Neutrophil (primary cell): ENCODE data around the gene HHIPL1.
A peak's percentile ranks its signal among the peaks of the same experiment; 100 is the strongest.

Experiments used
- H3K27ac ChIP-seq: fragments of 200-600 bp; sonication (generic); 2 replicates; pipeline ENCODE4 v1.5.1; 2016; ENCODE audit warnings: mild to moderate bottlenecking, moderate library complexity
- H3K27me3 ChIP-seq: fragments of 200-600 bp; sonication (generic); 2 replicates; pipeline ENCODE4 v1.6.0; 2016; ENCODE audit warnings: mild to moderate bottlenecking
- H3K36me3 ChIP-seq: fragments of 200-600 bp; sonication (generic); 2 replicates; pipeline ENCODE4 v1.5.1; 2017
- H3K4me1 ChIP-seq, 2 experiments: fragments of 200-600 bp in 1 of 2; sonication (generic) in 1 of 2; 1 replicate in 1 of 2; 2 replicates in 1 of 2; pipeline versions ENCODE4 v1.5.1 to v1.6.1; 2013 to 2016; ENCODE audit warnings: low read depth in 1 of 2, low read length in 1 of 2, mild to moderate bottlenecking in 1 of 2, moderate library complexity in 1 of 2; ENCODE audit not compliant: control insufficient read depth in 1 of 2, insufficient read depth in 1 of 2
- H3K4me3 ChIP-seq, 2 experiments: fragments of 200-600 bp in 1 of 2; sonication (generic) in 1 of 2; 1 replicate in 1 of 2; 2 replicates in 1 of 2; pipeline ENCODE4 v1.5.1; 2013 to 2016; ENCODE audit warnings: low read depth in 1 of 2, low read length in 1 of 2, mild to moderate bottlenecking in 1 of 2, moderate library complexity in 1 of 2
- H3K9me3 ChIP-seq: fragments of 200-600 bp; sonication (generic); 2 replicates; pipeline ENCODE4 v1.5.1; 2016
- TF ChIP-seq, protein P1 (sequence below): fragments of 200-600 bp; sonication (generic); IDR thresholded peaks from 2 replicates; pipeline ENCODE4 v1.5.1; 2016; ENCODE audit warnings: antibody characterized with exemption

Gene HHIPL1

DNA sequence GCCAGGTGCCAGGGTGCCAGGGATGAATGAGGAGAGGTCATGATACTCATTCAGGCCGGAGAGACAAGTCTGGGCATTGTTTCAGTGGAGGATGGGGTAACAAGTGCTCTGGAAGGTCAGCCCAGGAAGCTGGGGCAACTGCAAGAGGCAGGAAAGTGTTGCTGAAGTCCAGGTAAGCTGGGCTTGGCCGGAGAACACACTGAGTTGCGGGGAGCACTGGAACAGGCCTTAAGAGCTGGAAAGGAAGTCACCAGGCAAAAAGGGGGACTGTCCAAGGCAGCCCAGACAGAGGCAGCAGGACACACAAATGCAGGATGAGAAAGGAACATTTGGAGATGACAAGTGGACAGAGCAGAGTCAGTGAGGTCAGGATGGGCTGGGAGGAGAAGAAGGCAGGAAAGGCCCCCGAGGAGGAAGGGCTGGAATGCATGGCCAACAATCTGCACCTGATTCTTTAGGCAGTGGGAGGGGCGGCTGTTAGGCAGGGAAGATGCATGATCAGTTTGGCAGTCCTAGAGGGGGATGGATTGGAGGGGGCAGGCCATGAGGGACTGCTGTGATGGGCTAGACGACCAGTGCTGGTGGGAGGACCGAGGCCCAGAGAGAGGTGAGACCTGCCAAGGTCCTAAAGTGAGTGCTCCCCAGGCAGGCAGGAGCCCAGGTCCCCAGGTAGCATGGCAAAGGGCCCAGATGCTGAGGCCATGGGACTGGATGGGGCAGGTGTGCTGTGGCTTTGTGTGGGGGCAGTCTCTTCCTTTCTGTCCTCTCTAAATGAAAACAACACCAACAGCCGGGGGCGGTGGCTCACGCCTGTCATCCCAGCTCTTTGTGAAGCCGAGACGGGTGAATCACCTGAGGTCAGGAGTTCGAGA is 17.2 kb upstream of the HHIPL1 start:
- H3K27me3 ChIP-seq = no peaks in the 10 kb centered on the region
- H3K9me3 ChIP-seq = no peaks in the 10 kb centered on the region
- no peak overlapping the region for H3K4me3 ChIP-seq
- TF ChIP-seq, protein P1, sequence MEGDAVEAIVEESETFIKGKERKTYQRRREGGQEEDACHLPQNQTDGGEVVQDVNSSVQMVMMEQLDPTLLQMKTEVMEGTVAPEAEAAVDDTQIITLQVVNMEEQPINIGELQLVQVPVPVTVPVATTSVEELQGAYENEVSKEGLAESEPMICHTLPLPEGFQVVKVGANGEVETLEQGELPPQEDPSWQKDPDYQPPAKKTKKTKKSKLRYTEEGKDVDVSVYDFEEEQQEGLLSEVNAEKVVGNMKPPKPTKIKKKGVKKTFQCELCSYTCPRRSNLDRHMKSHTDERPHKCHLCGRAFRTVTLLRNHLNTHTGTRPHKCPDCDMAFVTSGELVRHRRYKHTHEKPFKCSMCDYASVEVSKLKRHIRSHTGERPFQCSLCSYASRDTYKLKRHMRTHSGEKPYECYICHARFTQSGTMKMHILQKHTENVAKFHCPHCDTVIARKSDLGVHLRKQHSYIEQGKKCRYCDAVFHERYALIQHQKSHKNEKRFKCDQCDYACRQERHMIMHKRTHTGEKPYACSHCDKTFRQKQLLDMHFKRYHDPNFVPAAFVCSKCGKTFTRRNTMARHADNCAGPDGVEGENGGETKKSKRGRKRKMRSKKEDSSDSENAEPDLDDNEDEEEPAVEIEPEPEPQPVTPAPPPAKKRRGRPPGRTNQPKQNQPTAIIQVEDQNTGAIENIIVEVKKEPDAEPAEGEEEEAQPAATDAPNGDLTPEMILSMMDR = no peak
- no peaks in the 10 kb centered on the region for H3K36me3 ChIP-seq
- H3K4me1 ChIP-seq = no peaks in the 10 kb centered on the region
- H3K27ac ChIP-seq = no peak overlapping the region

DNA sequence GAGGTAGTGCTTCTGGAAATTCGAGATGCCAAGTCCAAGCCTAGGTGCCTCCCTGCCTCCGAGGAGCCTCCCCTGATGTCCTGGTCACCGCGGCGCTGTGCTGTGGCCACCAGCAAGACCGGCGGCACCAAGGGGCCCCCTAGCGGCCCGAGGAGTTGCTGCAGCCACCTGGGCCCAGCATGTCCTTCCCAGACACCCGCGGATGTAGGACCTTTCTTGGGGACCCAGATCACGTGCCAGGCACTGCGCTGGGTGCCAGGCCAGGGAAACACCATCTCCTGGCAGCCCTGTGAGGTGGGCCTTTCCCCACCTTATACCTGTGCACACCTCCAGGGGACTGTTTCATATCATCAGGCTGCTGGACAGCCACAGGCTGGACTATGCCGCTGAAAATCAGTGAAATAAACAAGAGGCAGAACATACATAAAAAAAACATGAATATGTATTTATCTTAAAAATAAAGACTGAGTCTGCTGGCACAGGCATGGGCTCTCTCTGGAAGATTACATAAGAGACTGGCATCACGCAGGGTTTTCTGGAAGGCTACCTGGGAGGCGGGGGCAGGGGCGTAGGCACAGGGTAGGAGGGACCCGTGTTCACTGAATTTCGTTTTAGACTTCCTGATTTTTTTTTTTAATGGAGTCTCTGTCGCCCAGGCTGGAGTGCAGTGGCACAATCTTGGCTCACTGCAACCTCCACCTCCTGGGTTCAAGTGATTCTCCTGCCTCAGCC is 15.9 kb upstream of the HHIPL1 start:
- H3K4me3 ChIP-seq = no peak overlapping the region
- no peaks in the 10 kb centered on the region for H3K27me3 ChIP-seq
- no peak overlapping the region for H3K27ac ChIP-seq
- TF ChIP-seq, protein P1 = peak; percentile 51
- H3K9me3 ChIP-seq = no peaks in the 10 kb centered on the region
- no peaks in the 10 kb centered on the region for H3K36me3 ChIP-seq
- H3K4me1 ChIP-seq = no peaks in the 10 kb centered on the region

DNA sequence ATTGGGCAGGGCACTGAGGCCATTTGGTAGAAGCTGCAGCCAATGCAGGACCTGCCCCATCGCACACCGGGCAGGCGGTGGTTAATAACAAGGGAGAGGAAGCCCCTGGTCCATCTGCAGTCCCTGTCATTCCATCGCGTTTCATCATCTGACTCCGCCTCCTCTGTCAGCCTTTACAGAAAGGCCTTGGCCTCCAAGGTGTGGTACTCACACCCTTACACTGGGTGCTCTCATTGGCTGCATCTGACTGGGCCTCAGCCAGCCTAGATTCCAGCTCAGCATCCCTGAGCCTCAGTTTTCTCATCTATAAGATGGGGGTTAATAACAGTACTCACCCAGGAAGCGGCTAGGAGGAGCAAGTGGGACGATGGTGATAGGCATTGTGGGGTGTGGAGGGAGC is 14.7 kb upstream of the HHIPL1 start:
- no peaks in the 10 kb centered on the region for H3K4me1 ChIP-seq
- H3K4me3 ChIP-seq = no peak overlapping the region
- H3K27ac ChIP-seq = no peak overlapping the region
- H3K27me3 ChIP-seq = peaks cover 3% of the 10 kb centered on the region
- H3K9me3 ChIP-seq = no peaks in the 10 kb centered on the region
- no peaks in the 10 kb centered on the region for H3K36me3 ChIP-seq
- TF ChIP-seq, protein P1 = no peak

DNA sequence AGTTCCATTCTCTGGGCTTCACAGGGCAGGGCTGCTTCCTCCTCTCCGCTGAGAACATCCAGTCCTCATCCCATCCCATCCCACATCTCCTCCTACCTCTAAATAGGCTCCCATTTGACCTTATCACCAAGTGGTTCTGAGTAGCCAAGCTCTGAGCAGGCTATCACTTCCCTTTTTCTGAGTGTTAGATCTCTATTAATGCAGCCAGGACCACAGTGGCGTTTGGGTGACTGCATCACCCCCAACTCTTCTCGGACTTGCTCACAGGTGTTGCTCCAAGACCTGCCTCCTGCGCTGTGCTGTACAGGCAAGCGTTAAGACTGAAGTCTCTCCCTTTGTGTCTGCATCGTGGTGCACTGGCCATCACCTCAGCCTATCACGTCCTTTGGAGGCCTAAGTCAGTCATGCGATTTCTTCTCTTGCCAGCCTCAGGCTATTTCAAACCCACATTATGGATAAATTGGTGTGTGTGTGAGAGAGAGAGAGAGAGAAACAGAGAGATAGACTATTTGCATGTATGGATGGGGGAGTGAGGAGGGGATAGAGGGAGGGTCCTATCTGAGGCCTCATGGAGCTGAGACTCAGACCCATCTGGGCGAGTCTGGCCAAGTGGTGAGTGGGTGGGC is 12.4 kb upstream of the HHIPL1 start:
- H3K4me1 ChIP-seq = no peaks in the 10 kb centered on the region
- TF ChIP-seq, protein P1 = no peak
- no peaks in the 10 kb centered on the region for H3K36me3 ChIP-seq
- peaks cover 3% of the 10 kb centered on the region for H3K27me3 ChIP-seq
- H3K9me3 ChIP-seq = no peaks in the 10 kb centered on the region
- no peak overlapping the region for H3K4me3 ChIP-seq
- H3K27ac ChIP-seq = no peak overlapping the region

DNA sequence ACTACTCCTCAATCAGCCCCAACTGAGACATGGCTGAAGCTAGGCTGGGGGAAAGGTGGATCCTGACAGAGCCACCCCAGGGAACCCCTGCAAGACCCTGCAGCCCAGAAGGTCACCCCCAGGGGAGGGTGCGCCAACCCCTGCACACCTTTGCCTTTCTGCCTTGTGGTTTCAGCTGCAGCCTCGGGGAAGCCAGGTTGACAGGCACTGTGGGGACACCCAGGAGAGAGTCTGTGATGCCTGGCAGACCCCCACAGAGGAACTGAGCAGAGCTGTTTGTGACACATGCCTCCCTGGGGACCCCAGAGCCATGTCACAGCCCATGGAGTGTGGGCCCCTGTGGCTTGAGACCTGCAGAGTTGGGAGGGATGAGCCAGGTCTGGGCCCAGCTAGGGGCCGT is 11.8 kb upstream of the HHIPL1 start:
- TF ChIP-seq, protein P1 = no peak
- no peaks in the 10 kb centered on the region for H3K9me3 ChIP-seq
- no peak overlapping the region for H3K27ac ChIP-seq
- H3K4me1 ChIP-seq = no peaks in the 10 kb centered on the region
- H3K27me3 ChIP-seq = peaks cover 3% of the 10 kb centered on the region
- H3K36me3 ChIP-seq = no peaks in the 10 kb centered on the region
- H3K4me3 ChIP-seq = no peak overlapping the region
